Nucleus accumbens (tissue), 56 donors: ENCODE results near the gene C11orf42.

ENCODE experiments used
- DNase-seq, 56 donors: peaks; one replicate each; lab custom pipeline; 2025; lab: John Stamatoyannopoulos, UW

C11orf42 gene

GRCh38 chr11:6251120-6251733 is 45.9 kb downstream of the C11orf42 start:
- DNase-seq = peak in 29 of 56 donors; percentile 3 to 65 (median 22)

GRCh38 chr11:6251990-6252473 is 46.7 kb downstream of the C11orf42 start:
- DNase-seq = no peak

- no peak for DNase-seq
Observed at GRCh38 chr11:6253197-6253596, 47.8 kb downstream of the C11orf42 start.

GRCh38 chr11:6258141-6258540 is 52.8 kb downstream of the C11orf42 start:
- DNase-seq = no peak

GRCh38 chr11:6258571-6259081 is 53.3 kb downstream of the C11orf42 start:
- DNase-seq = peak in 34 of 56 donors; percentile 19 to 76 (median 46)

GRCh38 chr11:6260207-6260726 is 54.9 kb downstream of the C11orf42 start:
- no peak for DNase-seq
